HepG2 (cell line): Measurements from ENCODE around the gene SLC25A22. TPM values are rescaled to one million over a fixed set of nuclear protein-coding genes. Genes with fewer than 3 reads are reported as not detected.
A peak's percentile ranks its signal among the peaks of the same experiment; 100 is the strongest.

Source experiments
- ATAC-seq: fragments of 200-7000 bp; cut with Tn5 transposase; 3 replicates; pipeline ENCODE4 v1.9.1; 2020; ENCODE audit warnings: mild to moderate bottlenecking, moderate library complexity
- BruUV-seq: library from RNA; stranded (reverse); fragments of 400-500 nt; replicated peaks from 2 replicates; lab custom pipeline; 2021; lab: Mats Ljungman, UMichigan
- CTCF ChIA-PET: fragments of 300-600 bp; formaldehyde crosslinking; extraction: SDS; loops from one replicate; lab custom pipeline; 2021; ENCODE audit warnings: low total read pairs, inconsistent platforms, low intra/inter-chr PET ratio; lab: Yijun Ruan, JAX
- POLR2A ChIA-PET: fragments of 350-600 bp; sonication (Branson Sonifier 250); formaldehyde crosslinking; loops from one replicate; lab custom pipeline; 2020; ENCODE audit warnings: antibody characterized with exemption, inconsistent platforms; lab: Yijun Ruan, JAX
- DNase-seq: peaks from one replicate; pipeline ENCODE4 v3.0.0-alpha.2; 2015; ENCODE audit warnings: low spot score
- FAIRE-seq: peaks from 3 replicates; lab custom pipeline; 2011; peaks lifted over from hg19 to GRCh38; lab: Jason Lieb, UNC
- H2AFZ ChIP-seq: one replicate; pipeline ENCODE4 v1.6.1; 2011; ENCODE audit warnings: low read length, inconsistent platforms
- H3K27ac ChIP-seq: fragments of 300-600 bp; 3 replicates; pipeline ENCODE4 v1.8.0; 2011; ENCODE audit warnings: mixed run types, mild to moderate bottlenecking, mixed read lengths, low read length, inconsistent platforms; ENCODE audit not compliant: insufficient read depth; ENCODE audit errors: extremely low read length
- H3K27me3 ChIP-seq, 2 experiments: fragments of 200-600 bp in 1 of 2; 2 replicates in 1 of 2; 3 replicates in 1 of 2; pipeline versions ENCODE4 v1.6.0 to v1.8.0; 2011; ENCODE audit warnings: low read length in 2 of 2, mild to moderate bottlenecking in 2 of 2, moderate library complexity in 2 of 2, inconsistent platforms in 1 of 2; ENCODE audit not compliant: insufficient read depth in 2 of 2, control insufficient read depth in 1 of 2
- H3K36me3 ChIP-seq, 2 experiments: fragments of 200-600 bp in 1 of 2; replicated peaks in 1 of 2; 2 replicates in 1 of 2; 3 replicates in 1 of 2; pipeline versions ENCODE4 v1.5.1 to v1.8.0; 2011; ENCODE audit warnings: low read length in 2 of 2, inconsistent platforms in 1 of 2; ENCODE audit not compliant: insufficient read depth in 2 of 2, control insufficient read depth in 1 of 2
- H3K4me1 ChIP-seq: 2 replicates; pipeline ENCODE4 v1.5.1; 2012; ENCODE audit warnings: low read length, inconsistent platforms; ENCODE audit not compliant: insufficient read depth
- H3K4me2 ChIP-seq: 2 replicates; pipeline ENCODE4 v1.6.0; 2011; ENCODE audit warnings: low read depth, low read length, inconsistent platforms
- H3K4me3 ChIP-seq, 3 experiments: fragments of 200-600 bp in 1 of 3; sonication (generic), shearing (Covaris generic) in 1 of 3; replicated peaks in 1 of 3; 2 replicates each; pipeline ENCODE4 v1.5.1; 2011 to 2016; ENCODE audit warnings: low read length in 3 of 3, inconsistent platforms in 2 of 3, low read depth in 2 of 3, mild to moderate bottlenecking in 2 of 3, control low read depth in 1 of 3, mixed read lengths in 1 of 3; ENCODE audit not compliant: insufficient read depth in 1 of 3
- H3K79me2 ChIP-seq: one replicate; pipeline ENCODE4 v1.6.1; 2011; ENCODE audit warnings: low read length, inconsistent platforms; ENCODE audit not compliant: insufficient read depth
- H3K9ac ChIP-seq: 2 replicates; pipeline ENCODE4 v1.6.0; 2011; ENCODE audit warnings: mild to moderate bottlenecking, low read depth, low read length, inconsistent platforms; ENCODE audit not compliant: insufficient read depth
- H3K9me3 ChIP-seq: 2 replicates; pipeline ENCODE4 v1.5.1; 2012; ENCODE audit warnings: mild to moderate bottlenecking, low read length
- H4K20me1 ChIP-seq: 2 replicates; pipeline ENCODE4 v1.6.0; 2011; ENCODE audit warnings: inconsistent platforms, mild to moderate bottlenecking, low read length, moderate library complexity; ENCODE audit not compliant: insufficient read depth
- POLR2AphosphoS5 ChIP-seq: IDR thresholded peaks from 2 replicates; pipeline ENCODE4 v1.6.1; 2012; ENCODE audit warnings: low read depth, low read length
- POLR2G ChIP-seq: fragments of 200-400 bp; formaldehyde crosslinking; IDR thresholded peaks from 2 replicates; pipeline ENCODE4 v1.6.1; 2018; ENCODE audit warnings: mild to moderate bottlenecking, low read depth, low read length, moderate library complexity
- RBM22 ChIP-seq: fragments of 200-400 bp; formaldehyde crosslinking; optimal IDR thresholded peaks from 2 replicates; pipeline ENCODE3; 2017; ENCODE audit warnings: mild to moderate bottlenecking, low read length, moderate library complexity
- SPEN ChIP-seq: sonication (generic); formaldehyde crosslinking; IDR thresholded peaks from 2 replicates; pipeline ENCODE4 v1.5.1; 2020; ENCODE audit warnings: low read depth, mild to moderate bottlenecking, missing genetic modification reagents
- ZFP36 ChIP-seq: fragments of 150-350 bp; IDR thresholded peaks from 2 replicates; pipeline ENCODE4 v1.6.1; 2018; ENCODE audit warnings: borderline replicate concordance, low read length, low read depth; ENCODE audit not compliant: partially characterized antibody
- ZMYM4 ChIP-seq: sonication (generic); formaldehyde crosslinking; IDR thresholded peaks from 2 replicates; pipeline ENCODE4 v1.8.1; 2023; ENCODE audit warnings: mild to moderate bottlenecking, missing genetic modification reagents
- ZNF121 ChIP-seq: sonication (generic); formaldehyde crosslinking; IDR thresholded peaks from 2 replicates; pipeline ENCODE4 v1.5.0; 2020; ENCODE audit warnings: mild to moderate bottlenecking, missing genetic modification reagents
- ZNF234 ChIP-seq: sonication (generic); formaldehyde crosslinking; conservative IDR thresholded peaks from 2 replicates; pipeline ENCODE4 v1.5.1; 2020; ENCODE audit warnings: mild to moderate bottlenecking, missing genetic modification reagents
- ZNF350 ChIP-seq: sonication (generic); formaldehyde crosslinking; IDR thresholded peaks from 2 replicates; pipeline ENCODE4 v1.4.0; 2020; ENCODE audit warnings: mild to moderate bottlenecking, low read depth, missing genetic modification reagents, borderline replicate concordance
- WGBS: methylation state at CpG from one replicate; pipeline ENCODE4 v1.1.6; 2017; ENCODE audit warnings: low lambda C conversion rate; 5-methylcytosine and 5-hydroxymethylcytosine counted together
- in situ Hi-C: cut with HindIII; loops from 2 replicates; pipeline ENCODE4 v1.10.0; 2017; ENCODE audit warnings: low pct_unique_long_range_greater_than_20kb; ENCODE audit not compliant: extremely low pct_ligation_motif_present
- intact Hi-C: fragments of 100-400 bp; cut with micrococcal nuclease; formaldehyde crosslinking; loops from one replicate; pipeline ENCODE4 v1.10.0; 2022; ENCODE audit not compliant: unreplicated experiment
- polyA plus RNA-seq, 8 experiments: library from polyadenylated mRNA; depleted of rRNA in 3 of 8; stranded (reverse) in 7 of 8; unstranded in 1 of 8; fragments of >200 nt; fragmentation: Illumina TruSeq in 4 of 8; extraction: Trizol in 4 of 8; gene quantifications; 2 replicates each; pipeline versions ENCODE4 v1.2.1 to v1.2.3, GENCODE V29; 2011 to 2016; ENCODE audit warnings: low read depth in 4 of 8, missing spikeins in 1 of 8, mixed read lengths in 1 of 8; ENCODE audit not compliant: insufficient read depth in 1 of 8
- total RNA-seq, 5 experiments: library from RNA; depleted of rRNA; stranded (reverse); fragments of >200 nt; fragmentation: Illumina TruSeq; extraction: Trizol; gene quantifications; 2 replicates each; pipeline ENCODE4 v1.2.3, GENCODE V29; 2016; ENCODE audit warnings: low read depth in 1 of 5
- TF ChIP-seq, protein P1 (sequence below), 2 experiments: sonication (generic) in 1 of 2; formaldehyde crosslinking in 1 of 2; IDR thresholded peaks; 2 replicates each; pipeline versions ENCODE4 v1.6.1 to v1.9.0; 2014 to 2022; ENCODE audit warnings: antibody characterized with exemption in 1 of 2, borderline replicate concordance in 1 of 2, inconsistent platforms in 1 of 2, low read depth in 1 of 2, missing genetic modification reagents in 1 of 2
- TF ChIP-seq, protein P2 (sequence below): sonication (generic); formaldehyde crosslinking; IDR thresholded peaks from 2 replicates; pipeline ENCODE4 v1.4.0; 2020; ENCODE audit warnings: mild to moderate bottlenecking, missing genetic modification reagents

Gene SLC25A22
- total and polyA plus RNA-seq, 2 of the 13 experiments (the other 11 are each of a cell fraction or from before 2014, with no cell fraction given), result 12.4 to 19.2 TPM

DNA sequence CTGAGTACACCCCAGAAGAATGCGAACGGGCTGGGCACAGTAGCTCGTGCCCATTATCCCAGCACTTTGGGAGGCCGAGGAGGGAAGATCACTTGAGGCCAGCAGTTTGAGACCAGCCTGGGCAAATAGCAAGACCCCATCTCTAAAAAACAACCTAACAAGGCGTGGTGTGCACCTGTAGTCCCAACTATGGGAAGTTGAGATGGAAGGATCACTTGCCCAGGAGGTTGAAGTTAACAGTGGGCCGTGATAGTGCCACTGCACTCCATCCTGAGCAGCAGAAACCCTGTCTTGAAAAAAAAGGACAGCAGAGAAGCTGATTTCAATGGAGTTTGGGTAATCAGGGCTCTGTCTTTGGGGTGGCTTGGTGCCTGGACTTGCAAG is 15.0 kb upstream of the SLC25A22 start:
- ChIA-PET POLR2A (interaction anchor here (0.9 to 1.9 kb wide), 2 partner anchors 8 to 30 kb away, joined by 3 to 9 read pairs; no protein-coding TSS in a partner anchor), CTCF (no interaction called here)
- ATAC-seq, result no peak
- no peak overlapping the region for H2AFZ ChIP-seq
- intact Hi-C loops, result no loop called here
- H3K27ac ChIP-seq, result no peak overlapping the region
- H3K9me3 ChIP-seq, result no peaks in the 10 kb centered on the region
- H4K20me1 ChIP-seq, result peaks cover 24% of the 10 kb centered on the region
- FAIRE-seq, result no peak
- 95% methylated on average over 4 of the region's 6 CpGs for WGBS
- DNase-seq, result no peak
- BruUV-seq, result no TSS peak
- TF ChIP-seq POLR2G (0 out of 2 replicates have a peak, but pooled peaks have one; percentile 11), ZFP36 (no peak), POLR2AphosphoS5 (no peak), ZNF350 (CRISPR knock-in tag) (no peak), ZMYM4 (no peak), SPEN (CRISPR knock-in tag) (no peak), ZNF234 (CRISPR knock-in tag) (no peak), ZNF121 (CRISPR knock-in tag) (peak; percentile 40), RBM22 (peak; percentile 2)
- TF ChIP-seq, protein P1, sequence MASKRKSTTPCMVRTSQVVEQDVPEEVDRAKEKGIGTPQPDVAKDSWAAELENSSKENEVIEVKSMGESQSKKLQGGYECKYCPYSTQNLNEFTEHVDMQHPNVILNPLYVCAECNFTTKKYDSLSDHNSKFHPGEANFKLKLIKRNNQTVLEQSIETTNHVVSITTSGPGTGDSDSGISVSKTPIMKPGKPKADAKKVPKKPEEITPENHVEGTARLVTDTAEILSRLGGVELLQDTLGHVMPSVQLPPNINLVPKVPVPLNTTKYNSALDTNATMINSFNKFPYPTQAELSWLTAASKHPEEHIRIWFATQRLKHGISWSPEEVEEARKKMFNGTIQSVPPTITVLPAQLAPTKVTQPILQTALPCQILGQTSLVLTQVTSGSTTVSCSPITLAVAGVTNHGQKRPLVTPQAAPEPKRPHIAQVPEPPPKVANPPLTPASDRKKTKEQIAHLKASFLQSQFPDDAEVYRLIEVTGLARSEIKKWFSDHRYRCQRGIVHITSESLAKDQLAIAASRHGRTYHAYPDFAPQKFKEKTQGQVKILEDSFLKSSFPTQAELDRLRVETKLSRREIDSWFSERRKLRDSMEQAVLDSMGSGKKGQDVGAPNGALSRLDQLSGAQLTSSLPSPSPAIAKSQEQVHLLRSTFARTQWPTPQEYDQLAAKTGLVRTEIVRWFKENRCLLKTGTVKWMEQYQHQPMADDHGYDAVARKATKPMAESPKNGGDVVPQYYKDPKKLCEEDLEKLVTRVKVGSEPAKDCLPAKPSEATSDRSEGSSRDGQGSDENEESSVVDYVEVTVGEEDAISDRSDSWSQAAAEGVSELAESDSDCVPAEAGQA (IDR thresholded peaks at IDR 0.05; ENCODE audit: low read depth), result no peak
- TF ChIP-seq, protein P1 (CRISPR knock-in tag; IDR thresholded peaks at IDR 0.05; ENCODE audit: borderline replicate concordance), result no peak
- TF ChIP-seq, protein P2, sequence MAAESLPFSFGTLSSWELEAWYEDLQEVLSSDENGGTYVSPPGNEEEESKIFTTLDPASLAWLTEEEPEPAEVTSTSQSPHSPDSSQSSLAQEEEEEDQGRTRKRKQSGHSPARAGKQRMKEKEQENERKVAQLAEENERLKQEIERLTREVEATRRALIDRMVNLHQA (CRISPR knock-in tag), result no peak
- in situ Hi-C loops, result no loop called here
- H3K9ac ChIP-seq, result no peak overlapping the region
- H3K36me3 ChIP-seq, result peaks cover 19 to 27% of the 10 kb centered on the region in 2 experiments
- H3K79me2 ChIP-seq, result peaks cover 29% of the 10 kb centered on the region
- peaks cover 36% of the 10 kb centered on the region for H3K4me1 ChIP-seq
- no peaks in the 10 kb centered on the region; a peak in 1 of 5 replicates for H3K27me3 ChIP-seq
- no peak overlapping the region for H3K4me3 ChIP-seq
- no peak overlapping the region for H3K4me2 ChIP-seq
